Renal cortical epithelial cell (primary cell): Measurements from ENCODE around the gene RUBCN. TPM values are rescaled to one million over a fixed set of nuclear protein-coding genes. Genes with fewer than 3 reads are reported as not detected.
"Not testable (repeated sequence)": the region's sequence is repeated elsewhere in the genome, so short reads cannot be mapped to it uniquely, and the experiment has no call there.

Experiments used
- DNase-seq: peaks from one replicate; pipeline ENCODE4 v3.0.0-alpha.2; 2011; ENCODE audit warnings: low read depth
- total RNA-seq: library from RNA; depleted of rRNA; stranded (reverse); fragments of >200 nt; gene quantifications from 2 replicates; pipeline ENCODE4 v1.2.3, GENCODE V29; 2014

RUBCN gene
- total RNA-seq, 1 donor from 2014 or later = 13.9 TPM

GRCh38 chr3:197734667-197735318 lies 1.9 kb downstream of the RUBCN start:
- no peak for DNase-seq

- DNase-seq = no peak
Observed at GRCh38 chr3:197733042-197733441, 3.7 kb downstream of the RUBCN start.

- DNase-seq = not testable (repeated sequence)
Observed at GRCh38 chr3:197731483-197731882, 5.2 kb downstream of the RUBCN start.

GRCh38 chr3:197730770-197731169 lies 5.9 kb downstream of the RUBCN start:
- DNase-seq = not testable (repeated sequence)

- DNase-seq = peak; percentile 91
Observed at GRCh38 chr3:197730200-197730599, 6.5 kb downstream of the RUBCN start.

- no peak for DNase-seq
Observed at GRCh38 chr3:197728487-197728886, 8.2 kb downstream of the RUBCN start.

GRCh38 chr3:197727878-197728277 lies 8.8 kb downstream of the RUBCN start:
- not testable (repeated sequence) for DNase-seq

- DNase-seq = no peak
Observed at GRCh38 chr3:197722734-197723133, 14.0 kb downstream of the RUBCN start.

- no peak for DNase-seq
Observed at GRCh38 chr3:197720694-197721093, 16.0 kb downstream of the RUBCN start.

- DNase-seq = peak; percentile 99
Observed at GRCh38 chr3:197718891-197719290, 17.8 kb downstream of the RUBCN start.

- no peak for DNase-seq
Observed at GRCh38 chr3:197714251-197714650, 22.5 kb downstream of the RUBCN start.

- no peak for DNase-seq
Observed at GRCh38 chr3:197713477-197713822, 23.3 kb downstream of the RUBCN start.

- peak; percentile 98 for DNase-seq
Observed at GRCh38 chr3:197711973-197712707, 24.6 kb downstream of the RUBCN start.

GRCh38 chr3:197710965-197711364 lies 25.7 kb downstream of the RUBCN start:
- peak; percentile 12 for DNase-seq

- no peak for DNase-seq
Observed at GRCh38 chr3:197709135-197709534, 27.6 kb downstream of the RUBCN start.

GRCh38 chr3:197706658-197707057 lies 30.0 kb downstream of the RUBCN start:
- no peak for DNase-seq

GRCh38 chr3:197701841-197702240 lies 34.9 kb downstream of the RUBCN start:
- DNase-seq = no peak

- DNase-seq = no peak
Observed at GRCh38 chr3:197700095-197700494, 36.6 kb downstream of the RUBCN start.

- no peak for DNase-seq
Observed at GRCh38 chr3:197697355-197697754, 39.3 kb downstream of the RUBCN start.

- DNase-seq = no peak
Observed at GRCh38 chr3:197694251-197694650, 42.5 kb downstream of the RUBCN start.

GRCh38 chr3:197692641-197693040 lies 44.1 kb downstream of the RUBCN start:
- DNase-seq = no peak

- no peak for DNase-seq
Observed at GRCh38 chr3:197690754-197691153, 46.0 kb downstream of the RUBCN start.

- no peak for DNase-seq
Observed at GRCh38 chr3:197687570-197687969, 49.1 kb downstream of the RUBCN start.

GRCh38 chr3:197686899-197687298 lies 49.8 kb downstream of the RUBCN start:
- no peak for DNase-seq
